HEK293 (cell line): ENCODE data around the gene IRX2.

ENCODE experiments used
- CTCF ChIA-PET: fragments of 350-600 bp; formaldehyde crosslinking; extraction: SDS; loops from one replicate; lab custom pipeline; 2021; ENCODE audit warnings: antibody characterized with exemption; lab: Yijun Ruan, JAX
- POLR2A ChIA-PET: fragments of 300-600 bp; formaldehyde crosslinking; extraction: SDS; loops from one replicate; lab custom pipeline; 2020; ENCODE audit warnings: antibody characterized with exemption, inconsistent platforms; lab: Yijun Ruan, JAX
- H3K27ac ChIP-seq: fragments of 200-500 bp; sonication (Bioruptor generic); 2 replicates; pipeline ENCODE4 v1.5.1; 2014; ENCODE audit warnings: low read depth, low read length, control low read depth, inconsistent platforms; ENCODE audit errors: extremely low read depth
- H3K36me3 ChIP-seq, 2 experiments: fragments of 200-500 bp in 1 of 2; sonication (Bioruptor generic) in 1 of 2; 1 replicate in 1 of 2; 2 replicates in 1 of 2; pipeline ENCODE4 v1.5.1; 2014 to 2017; ENCODE audit warnings: inconsistent platforms in 2 of 2, low read length in 2 of 2; ENCODE audit not compliant: control insufficient read depth in 2 of 2, insufficient read depth in 1 of 2
- H3K4me1 ChIP-seq: fragments of 200-500 bp; sonication (Bioruptor generic); 2 replicates; pipeline ENCODE4 v1.5.1; 2014; ENCODE audit warnings: mild to moderate bottlenecking, low read length, inconsistent platforms; ENCODE audit not compliant: control insufficient read depth, insufficient read depth
- H3K4me3 ChIP-seq: 2 replicates; pipeline ENCODE4 v1.5.1; 2011; ENCODE audit warnings: low read depth, mild to moderate bottlenecking, control low read depth, low read length, moderate library complexity
- H3K9me3 ChIP-seq: fragments of 200-500 bp; sonication (Bioruptor generic); 2 replicates; pipeline ENCODE4 v1.5.1; 2014; ENCODE audit warnings: low read depth, low read length, inconsistent platforms; ENCODE audit not compliant: control insufficient read depth, insufficient read depth
- GLIS1 ChIP-seq: fragments of 450-650 bp; formaldehyde crosslinking; IDR thresholded peaks from 2 replicates; pipeline ENCODE4 v1.5.1; 2016; ENCODE audit warnings: missing biosample characterization, missing genetic modification characterization
- GLIS2 ChIP-seq: fragments of 450-650 bp; formaldehyde crosslinking; IDR thresholded peaks from 2 replicates; pipeline ENCODE4 v1.5.1; 2016; ENCODE audit warnings: missing biosample characterization, missing genetic modification characterization
- TCF7L2 ChIP-seq: IDR thresholded peaks from 2 replicates; pipeline ENCODE4 v1.6.1; 2011; ENCODE audit warnings: low read depth, mild to moderate bottlenecking, inconsistent platforms, low read length, moderate library complexity, borderline replicate concordance
- ZFP41 ChIP-seq: fragments of 450-650 bp; formaldehyde crosslinking; IDR thresholded peaks from 2 replicates; pipeline ENCODE4 v1.5.1; 2016; ENCODE audit warnings: missing biosample characterization, missing genetic modification characterization, borderline replicate concordance
- ZNF223 ChIP-seq: fragments of 450-650 bp; formaldehyde crosslinking; IDR thresholded peaks from 2 replicates; pipeline ENCODE4 v1.5.1; 2016; ENCODE audit warnings: missing biosample characterization, missing genetic modification characterization
- ZNF366 ChIP-seq: fragments of 450-650 bp; formaldehyde crosslinking; conservative IDR thresholded peaks from 2 replicates; pipeline ENCODE4 v1.5.1; 2016; ENCODE audit warnings: missing biosample characterization, missing genetic modification characterization
- ZNF48 ChIP-seq: fragments of 450-650 bp; formaldehyde crosslinking; IDR thresholded peaks from 2 replicates; pipeline ENCODE4 v1.5.1; 2016; ENCODE audit warnings: missing biosample characterization, missing genetic modification characterization
- ZNF548 ChIP-seq: fragments of 450-650 bp; formaldehyde crosslinking; IDR thresholded peaks from 2 replicates; pipeline ENCODE4 v1.5.1; 2016; ENCODE audit warnings: missing biosample characterization, missing genetic modification characterization
- ZNF549 ChIP-seq: fragments of 450-650 bp; IDR thresholded peaks from 2 replicates; pipeline ENCODE4 v1.5.1; 2018; ENCODE audit warnings: missing biosample characterization, missing genetic modification characterization, mild to moderate bottlenecking, inconsistent platforms, moderate library complexity
- ZNF558 ChIP-seq: fragments of 450-650 bp; formaldehyde crosslinking; IDR thresholded peaks from 2 replicates; pipeline ENCODE4 v1.5.1; 2016; ENCODE audit warnings: missing biosample characterization, missing genetic modification characterization
- ZNF596 ChIP-seq: fragments of 450-650 bp; IDR thresholded peaks from 2 replicates; pipeline ENCODE4 v1.5.0; 2018; ENCODE audit warnings: missing biosample characterization, mild to moderate bottlenecking, missing genetic modification characterization, moderate library complexity
- ZNF837 ChIP-seq: fragments of 450-650 bp; formaldehyde crosslinking; IDR thresholded peaks from 2 replicates; pipeline ENCODE4 v1.5.1; 2016; ENCODE audit warnings: missing biosample characterization, missing genetic modification characterization
- TF ChIP-seq, protein P1 (sequence below): fragments of 450-650 bp; formaldehyde crosslinking; IDR thresholded peaks from 2 replicates; pipeline ENCODE4 v1.5.1; 2016; ENCODE audit warnings: missing biosample characterization, missing genetic modification characterization
- TF ChIP-seq, protein P2 (sequence below): fragments of 450-650 bp; IDR thresholded peaks from 2 replicates; pipeline ENCODE4 v1.5.1; 2018; ENCODE audit warnings: missing biosample characterization, mild to moderate bottlenecking, missing genetic modification characterization
- TF ChIP-seq, protein P3 (sequence below): fragments of 450-650 bp; formaldehyde crosslinking; IDR thresholded peaks from 2 replicates; pipeline ENCODE4 v1.5.1; 2016; ENCODE audit warnings: missing biosample characterization, missing genetic modification characterization, borderline replicate concordance
- TF ChIP-seq, protein P4 (sequence below): fragments of 450-650 bp; formaldehyde crosslinking; IDR thresholded peaks from 2 replicates; pipeline ENCODE4 v1.5.1; 2016; ENCODE audit warnings: missing biosample characterization, missing genetic modification characterization
- TF ChIP-seq, protein P5 (sequence below): fragments of 450-650 bp; formaldehyde crosslinking; IDR thresholded peaks from 2 replicates; pipeline ENCODE4 v1.5.1; 2016; ENCODE audit warnings: missing biosample characterization, missing genetic modification characterization
- TF ChIP-seq, protein P6 (sequence below): fragments of 450-650 bp; formaldehyde crosslinking; IDR thresholded peaks from 2 replicates; pipeline ENCODE4 v1.5.1; 2016; ENCODE audit warnings: missing biosample characterization, missing genetic modification characterization

IRX2 gene

DNA sequence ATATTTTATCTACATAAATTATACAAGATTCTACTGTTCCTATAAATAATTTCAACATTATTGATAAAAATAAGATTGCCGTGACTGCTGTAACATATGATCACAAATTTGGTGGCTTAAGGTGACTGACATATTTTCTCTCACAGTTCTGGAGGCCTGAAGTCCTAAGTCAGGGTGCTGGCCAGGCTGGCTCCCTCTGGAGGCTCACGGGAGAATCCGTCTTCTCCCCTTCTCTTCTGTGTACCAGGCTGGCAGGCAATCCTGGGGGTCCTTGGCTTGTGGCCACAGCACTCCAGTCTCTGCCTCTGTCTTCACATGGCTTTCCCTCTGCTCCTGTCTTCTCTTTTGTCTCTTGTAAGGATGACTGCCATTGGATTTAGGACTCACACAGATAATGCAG is 31.7 kb upstream of the IRX2 start:
- Histone ChIP-seq H3K27ac (no peak overlapping the region), H3K9me3 (no peaks in the 10 kb centered on the region), H3K4me3 (no peak overlapping the region), H3K4me1 (no peaks in the 10 kb centered on the region), H3K36me3 (no peaks in the 10 kb centered on the region)
- TF ChIP-seq, protein P1, sequence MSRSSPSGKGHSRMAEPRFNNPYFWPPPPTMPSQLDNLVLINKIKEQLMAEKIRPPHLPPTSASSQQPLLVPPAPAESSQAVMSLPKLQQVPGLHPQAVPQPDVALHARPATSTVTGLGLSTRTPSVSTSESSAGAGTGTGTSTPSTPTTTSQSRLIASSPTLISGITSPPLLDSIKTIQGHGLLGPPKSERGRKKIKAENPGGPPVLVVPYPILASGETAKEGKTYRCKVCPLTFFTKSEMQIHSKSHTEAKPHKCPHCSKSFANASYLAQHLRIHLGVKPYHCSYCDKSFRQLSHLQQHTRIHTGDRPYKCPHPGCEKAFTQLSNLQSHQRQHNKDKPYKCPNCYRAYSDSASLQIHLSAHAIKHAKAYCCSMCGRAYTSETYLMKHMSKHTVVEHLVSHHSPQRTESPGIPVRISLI (tag by site-specific recombination) = no peak
- TF ChIP-seq ZFP41 (tag by site-specific recombination) (no peak), ZNF549 (tag by site-specific recombination) (no peak), GLIS2 (tag by site-specific recombination) (no peak), ZNF558 (tag by site-specific recombination) (no peak), ZNF366 (tag by site-specific recombination) (no peak), ZNF223 (tag by site-specific recombination) (no peak), TCF7L2 (no peak), ZNF596 (no peak), ZNF548 (tag by site-specific recombination) (no peak)
- TF ChIP-seq, protein P2, sequence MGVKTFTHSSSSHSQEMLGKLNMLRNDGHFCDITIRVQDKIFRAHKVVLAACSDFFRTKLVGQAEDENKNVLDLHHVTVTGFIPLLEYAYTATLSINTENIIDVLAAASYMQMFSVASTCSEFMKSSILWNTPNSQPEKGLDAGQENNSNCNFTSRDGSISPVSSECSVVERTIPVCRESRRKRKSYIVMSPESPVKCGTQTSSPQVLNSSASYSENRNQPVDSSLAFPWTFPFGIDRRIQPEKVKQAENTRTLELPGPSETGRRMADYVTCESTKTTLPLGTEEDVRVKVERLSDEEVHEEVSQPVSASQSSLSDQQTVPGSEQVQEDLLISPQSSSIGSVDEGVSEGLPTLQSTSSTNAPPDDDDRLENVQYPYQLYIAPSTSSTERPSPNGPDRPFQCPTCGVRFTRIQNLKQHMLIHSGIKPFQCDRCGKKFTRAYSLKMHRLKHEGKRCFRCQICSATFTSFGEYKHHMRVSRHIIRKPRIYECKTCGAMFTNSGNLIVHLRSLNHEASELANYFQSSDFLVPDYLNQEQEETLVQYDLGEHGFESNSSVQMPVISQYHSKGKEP (tag by site-specific recombination) = no peak
- TF ChIP-seq, protein P3, sequence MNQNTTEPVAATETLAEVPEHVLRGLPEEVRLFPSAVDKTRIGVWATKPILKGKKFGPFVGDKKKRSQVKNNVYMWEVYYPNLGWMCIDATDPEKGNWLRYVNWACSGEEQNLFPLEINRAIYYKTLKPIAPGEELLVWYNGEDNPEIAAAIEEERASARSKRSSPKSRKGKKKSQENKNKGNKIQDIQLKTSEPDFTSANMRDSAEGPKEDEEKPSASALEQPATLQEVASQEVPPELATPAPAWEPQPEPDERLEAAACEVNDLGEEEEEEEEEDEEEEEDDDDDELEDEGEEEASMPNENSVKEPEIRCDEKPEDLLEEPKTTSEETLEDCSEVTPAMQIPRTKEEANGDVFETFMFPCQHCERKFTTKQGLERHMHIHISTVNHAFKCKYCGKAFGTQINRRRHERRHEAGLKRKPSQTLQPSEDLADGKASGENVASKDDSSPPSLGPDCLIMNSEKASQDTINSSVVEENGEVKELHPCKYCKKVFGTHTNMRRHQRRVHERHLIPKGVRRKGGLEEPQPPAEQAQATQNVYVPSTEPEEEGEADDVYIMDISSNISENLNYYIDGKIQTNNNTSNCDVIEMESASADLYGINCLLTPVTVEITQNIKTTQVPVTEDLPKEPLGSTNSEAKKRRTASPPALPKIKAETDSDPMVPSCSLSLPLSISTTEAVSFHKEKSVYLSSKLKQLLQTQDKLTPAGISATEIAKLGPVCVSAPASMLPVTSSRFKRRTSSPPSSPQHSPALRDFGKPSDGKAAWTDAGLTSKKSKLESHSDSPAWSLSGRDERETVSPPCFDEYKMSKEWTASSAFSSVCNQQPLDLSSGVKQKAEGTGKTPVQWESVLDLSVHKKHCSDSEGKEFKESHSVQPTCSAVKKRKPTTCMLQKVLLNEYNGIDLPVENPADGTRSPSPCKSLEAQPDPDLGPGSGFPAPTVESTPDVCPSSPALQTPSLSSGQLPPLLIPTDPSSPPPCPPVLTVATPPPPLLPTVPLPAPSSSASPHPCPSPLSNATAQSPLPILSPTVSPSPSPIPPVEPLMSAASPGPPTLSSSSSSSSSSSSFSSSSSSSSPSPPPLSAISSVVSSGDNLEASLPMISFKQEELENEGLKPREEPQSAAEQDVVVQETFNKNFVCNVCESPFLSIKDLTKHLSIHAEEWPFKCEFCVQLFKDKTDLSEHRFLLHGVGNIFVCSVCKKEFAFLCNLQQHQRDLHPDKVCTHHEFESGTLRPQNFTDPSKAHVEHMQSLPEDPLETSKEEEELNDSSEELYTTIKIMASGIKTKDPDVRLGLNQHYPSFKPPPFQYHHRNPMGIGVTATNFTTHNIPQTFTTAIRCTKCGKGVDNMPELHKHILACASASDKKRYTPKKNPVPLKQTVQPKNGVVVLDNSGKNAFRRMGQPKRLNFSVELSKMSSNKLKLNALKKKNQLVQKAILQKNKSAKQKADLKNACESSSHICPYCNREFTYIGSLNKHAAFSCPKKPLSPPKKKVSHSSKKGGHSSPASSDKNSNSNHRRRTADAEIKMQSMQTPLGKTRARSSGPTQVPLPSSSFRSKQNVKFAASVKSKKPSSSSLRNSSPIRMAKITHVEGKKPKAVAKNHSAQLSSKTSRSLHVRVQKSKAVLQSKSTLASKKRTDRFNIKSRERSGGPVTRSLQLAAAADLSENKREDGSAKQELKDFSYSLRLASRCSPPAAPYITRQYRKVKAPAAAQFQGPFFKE (tag by site-specific recombination) = no peak
- ChIA-PET POLR2A (no interaction called here), CTCF (no interaction called here)

DNA sequence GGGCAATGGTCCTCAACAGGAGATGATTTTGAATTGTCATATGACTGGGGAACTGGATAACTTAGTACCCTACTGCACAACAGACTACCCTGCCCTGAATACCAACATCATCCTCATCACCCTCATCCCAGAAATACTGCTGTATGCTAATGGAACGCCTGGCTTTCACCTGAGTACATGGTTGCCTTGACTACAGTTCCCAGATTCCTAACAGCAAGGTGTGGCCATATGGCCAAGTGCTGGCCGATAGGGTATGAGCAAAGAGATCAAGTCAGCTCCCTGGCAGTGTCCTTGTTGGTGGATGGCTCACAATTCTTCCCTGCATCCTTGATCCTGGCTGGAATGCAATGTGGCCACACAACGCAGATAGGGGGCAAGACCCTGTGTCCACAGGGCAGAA is 31.2 kb upstream of the IRX2 start:
- no peaks in the 10 kb centered on the region for H3K9me3 ChIP-seq
- POLR2A ChIA-PET = no interaction called here
- H3K4me3 ChIP-seq = no peak overlapping the region
- H3K27ac ChIP-seq = no peak overlapping the region
- H3K36me3 ChIP-seq = no peaks in the 10 kb centered on the region
- CTCF ChIA-PET = no interaction called here
- no peak for TF ChIP-seq GLIS1 (tag by site-specific recombination)
- TF ChIP-seq, protein P4, sequence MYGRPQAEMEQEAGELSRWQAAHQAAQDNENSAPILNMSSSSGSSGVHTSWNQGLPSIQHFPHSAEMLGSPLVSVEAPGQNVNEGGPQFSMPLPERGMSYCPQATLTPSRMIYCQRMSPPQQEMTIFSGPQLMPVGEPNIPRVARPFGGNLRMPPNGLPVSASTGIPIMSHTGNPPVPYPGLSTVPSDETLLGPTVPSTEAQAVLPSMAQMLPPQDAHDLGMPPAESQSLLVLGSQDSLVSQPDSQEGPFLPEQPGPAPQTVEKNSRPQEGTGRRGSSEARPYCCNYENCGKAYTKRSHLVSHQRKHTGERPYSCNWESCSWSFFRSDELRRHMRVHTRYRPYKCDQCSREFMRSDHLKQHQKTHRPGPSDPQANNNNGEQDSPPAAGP (tag by site-specific recombination) = no peak
- TF ChIP-seq, protein P5, sequence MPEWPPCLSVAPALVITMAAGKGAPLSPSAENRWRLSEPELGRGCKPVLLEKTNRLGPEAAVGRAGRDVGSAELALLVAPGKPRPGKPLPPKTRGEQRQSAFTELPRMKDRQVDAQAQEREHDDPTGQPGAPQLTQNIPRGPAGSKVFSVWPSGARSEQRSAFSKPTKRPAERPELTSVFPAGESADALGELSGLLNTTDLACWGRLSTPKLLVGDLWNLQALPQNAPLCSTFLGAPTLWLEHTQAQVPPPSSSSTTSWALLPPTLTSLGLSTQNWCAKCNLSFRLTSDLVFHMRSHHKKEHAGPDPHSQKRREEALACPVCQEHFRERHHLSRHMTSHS (tag by site-specific recombination) = no peak
- TF ChIP-seq ZNF837 = no peak
- TF ChIP-seq, protein P6, sequence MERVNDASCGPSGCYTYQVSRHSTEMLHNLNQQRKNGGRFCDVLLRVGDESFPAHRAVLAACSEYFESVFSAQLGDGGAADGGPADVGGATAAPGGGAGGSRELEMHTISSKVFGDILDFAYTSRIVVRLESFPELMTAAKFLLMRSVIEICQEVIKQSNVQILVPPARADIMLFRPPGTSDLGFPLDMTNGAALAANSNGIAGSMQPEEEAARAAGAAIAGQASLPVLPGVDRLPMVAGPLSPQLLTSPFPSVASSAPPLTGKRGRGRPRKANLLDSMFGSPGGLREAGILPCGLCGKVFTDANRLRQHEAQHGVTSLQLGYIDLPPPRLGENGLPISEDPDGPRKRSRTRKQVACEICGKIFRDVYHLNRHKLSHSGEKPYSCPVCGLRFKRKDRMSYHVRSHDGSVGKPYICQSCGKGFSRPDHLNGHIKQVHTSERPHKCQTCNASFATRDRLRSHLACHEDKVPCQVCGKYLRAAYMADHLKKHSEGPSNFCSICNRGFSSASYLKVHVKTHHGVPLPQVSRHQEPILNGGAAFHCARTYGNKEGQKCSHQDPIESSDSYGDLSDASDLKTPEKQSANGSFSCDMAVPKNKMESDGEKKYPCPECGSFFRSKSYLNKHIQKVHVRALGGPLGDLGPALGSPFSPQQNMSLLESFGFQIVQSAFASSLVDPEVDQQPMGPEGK = no peak
- TF ChIP-seq TCF7L2 = no peak
- no peak for TF ChIP-seq ZNF48 (tag by site-specific recombination)
- no peaks in the 10 kb centered on the region for H3K4me1 ChIP-seq
